Testis (tissue), 3 donors: ENCODE measurements around the gene PCP4L1. TPM values are rescaled to one million over a fixed set of nuclear protein-coding genes. Genes with fewer than 3 reads are reported as not detected.
"Not testable (repeated sequence)": the region's sequence is repeated elsewhere in the genome, so short reads cannot be mapped to it uniquely, and the experiment has no call there.

ENCODE experiments used
- DNase-seq: peaks from one replicate; pipeline ENCODE4 v3.0.0-alpha.2; 2019
- H3K27ac ChIP-seq, 2 donors: fragments of 200-600 bp; sonication (generic); one replicate each; pipeline ENCODE4 v1.5.1; 2019
- H3K27me3 ChIP-seq: fragments of 200-600 bp; sonication (generic); one replicate; pipeline ENCODE4 v1.5.1; 2019
- H3K36me3 ChIP-seq: fragments of 200-600 bp; sonication (generic); one replicate; pipeline ENCODE4 v1.5.1; 2017; ENCODE audit warnings: low read depth; ENCODE audit errors: missing control alignments
- H3K4me1 ChIP-seq: fragments of 200-600 bp; sonication (generic); one replicate; pipeline ENCODE4 v1.5.1; 2019
- H3K4me3 ChIP-seq, 2 donors: fragments of 200-600 bp; sonication (generic); one replicate each; pipeline ENCODE4 v1.5.1; 2017 to 2019
- H3K9me3 ChIP-seq: fragments of 200-600 bp; sonication (generic); one replicate; pipeline ENCODE4 v1.5.1; 2017
- CTCF ChIP-seq, 3 experiments: fragments of 450-650 bp in 2 of 3; fragments of 200-600 bp in 1 of 3; sonication (generic) in 1 of 3; IDR thresholded peaks; one replicate each; pipeline ENCODE4 v1.5.1; 2016 to 2019; ENCODE audit warnings: antibody characterized with exemption in 3 of 3, mild to moderate bottlenecking in 2 of 3, moderate library complexity in 1 of 3
- POLR2A ChIP-seq: fragments of 450-650 bp; IDR thresholded peaks from one replicate; pipeline ENCODE4 v1.6.1; 2017; ENCODE audit warnings: antibody characterized with exemption, mild to moderate bottlenecking, moderate library complexity
- WGBS, 2 donors: methylation state at CpG; one replicate each; pipeline ENCODE4 v1.1.5; 2018; 5-methylcytosine and 5-hydroxymethylcytosine counted together
- intact Hi-C: fragments of 100-400 bp; cut with DNase I; formaldehyde crosslinking; loops from one replicate; pipeline ENCODE4 v1.15.1; 2023; ENCODE audit warnings: low total_unique reads
- polyA plus RNA-seq: library from polyadenylated mRNA; stranded (reverse); fragments of 350-450 nt; fragmentation: Illumina TruSeq; extraction: RNeasy Lipid Tissue Mini Kit (QIAGEN cat#74804); gene quantifications from one replicate; pipeline ENCODE4 v1.2.3, GENCODE V29; 2014; ENCODE audit warnings: low read depth, low replicate concordance; ENCODE audit not compliant: insufficient read depth
- total RNA-seq, 2 donors: library from RNA; depleted of rRNA; stranded (reverse); fragments of >200 nt; gene quantifications; one replicate each; pipeline ENCODE4 v1.2.3, GENCODE V29; 2016

Gene PCP4L1
- total and polyA plus RNA-seq, 3 donors from 2014 or later = 0.79 to 4.3 (median 3.0) TPM

GRCh38 chr1:161220002-161220401, 38.5 kb upstream of the PCP4L1 start:
- DNase-seq = no peak
- Histone ChIP-seq H3K9me3 (no peaks in the 10 kb centered on the region), H3K4me1 (no peaks in the 10 kb centered on the region), H3K4me3 (no peak overlapping the region), H3K27me3 (no peaks in the 10 kb centered on the region), H3K36me3 (no peaks in the 10 kb centered on the region), H3K27ac (no peak overlapping the region)
- intact Hi-C loops = no loop called here
- TF ChIP-seq POLR2A = no peak
- no peak for TF ChIP-seq CTCF (IDR thresholded peaks at IDR 0.05)
- 84 to 91% methylated on average over 5 of the region's 5 CpGs for WGBS, 2 donors

- Histone ChIP-seq H3K27me3 (no peaks in the 10 kb centered on the region), H3K4me3 (no peak overlapping the region), H3K4me1 (peaks cover 13% of the 10 kb centered on the region), H3K36me3 (no peaks in the 10 kb centered on the region), H3K9me3 (no peaks in the 10 kb centered on the region), H3K27ac (no peak overlapping the region)
- WGBS, 2 donors = 75 to 84% methylated on average over 6 of the region's 6 CpGs
- intact Hi-C loops = no loop called here
- DNase-seq = no peak
- TF ChIP-seq POLR2A (no peak), CTCF (IDR thresholded peaks at IDR 0.05) (no peak)
Measured at GRCh38 chr1:161222175-161223019, 36.1 kb upstream of the PCP4L1 start.

DNA sequence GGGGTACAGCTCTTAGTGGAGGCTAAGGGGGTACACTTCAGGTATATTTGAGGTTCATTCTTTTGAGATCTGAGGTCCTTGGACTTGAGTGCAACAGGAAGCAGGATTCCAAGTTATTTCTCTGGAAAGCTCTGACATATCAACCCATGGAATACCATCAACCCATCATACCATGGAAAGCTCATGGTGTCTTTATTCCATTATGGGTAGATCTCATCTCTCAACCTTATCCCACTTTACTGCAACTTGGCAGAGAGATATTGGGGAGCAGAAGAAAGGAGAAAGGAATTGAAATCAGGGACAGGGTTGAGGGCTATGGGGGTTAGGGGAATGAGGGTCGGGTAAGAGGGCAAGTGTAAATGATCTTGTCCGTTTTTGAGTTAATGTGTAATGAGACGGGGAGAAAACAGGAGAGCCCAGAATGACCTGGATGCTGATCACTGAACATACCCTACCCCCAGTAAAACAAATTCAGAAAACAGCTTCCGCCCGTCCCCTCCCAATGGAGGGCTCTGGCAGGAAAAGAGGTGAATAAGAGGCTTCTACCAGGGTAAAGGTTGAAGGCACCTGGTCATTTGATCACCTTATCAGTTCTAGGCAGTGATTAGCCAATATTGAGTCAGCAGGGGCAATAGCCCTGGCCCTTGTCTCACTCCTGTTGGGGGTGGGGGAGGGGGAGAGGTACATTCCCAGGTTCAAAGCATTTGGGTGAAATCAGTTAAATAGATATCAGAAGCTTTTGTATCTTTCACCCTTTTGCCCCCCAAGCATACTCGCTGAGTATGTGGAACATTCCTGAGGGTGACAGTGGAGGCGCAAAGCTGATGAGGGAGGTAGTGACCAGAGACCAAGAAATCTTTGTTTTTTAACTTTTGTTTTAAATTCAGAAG, 34.5 kb upstream of the PCP4L1 start:
- Histone ChIP-seq H3K27me3 (no peaks in the 10 kb centered on the region), H3K36me3 (no peaks in the 10 kb centered on the region), H3K9me3 (no peaks in the 10 kb centered on the region), H3K4me3 (no peak overlapping the region), H3K4me1 (peaks cover 15% of the 10 kb centered on the region), H3K27ac (no peak overlapping the region)
- 88 to 96% methylated on average over 7 of the region's 7 CpGs for WGBS, 2 donors
- intact Hi-C loops = no loop called here
- no peak for TF ChIP-seq POLR2A
- no peak for DNase-seq

GRCh38 chr1:161224695-161225087, 33.9 kb upstream of the PCP4L1 start:
- H3K27ac ChIP-seq, H3K9me3 ChIP-seq, H3K4me3 ChIP-seq, H3K27me3 ChIP-seq, H3K36me3 ChIP-seq, intact Hi-C loops, DNase-seq: not testable (repeated sequence)
- H3K4me1 ChIP-seq = peaks cover 15% of the 10 kb centered on the region
- WGBS, 2 donors = 84 to 86% methylated on average over 13 of the region's 13 CpGs

DNA sequence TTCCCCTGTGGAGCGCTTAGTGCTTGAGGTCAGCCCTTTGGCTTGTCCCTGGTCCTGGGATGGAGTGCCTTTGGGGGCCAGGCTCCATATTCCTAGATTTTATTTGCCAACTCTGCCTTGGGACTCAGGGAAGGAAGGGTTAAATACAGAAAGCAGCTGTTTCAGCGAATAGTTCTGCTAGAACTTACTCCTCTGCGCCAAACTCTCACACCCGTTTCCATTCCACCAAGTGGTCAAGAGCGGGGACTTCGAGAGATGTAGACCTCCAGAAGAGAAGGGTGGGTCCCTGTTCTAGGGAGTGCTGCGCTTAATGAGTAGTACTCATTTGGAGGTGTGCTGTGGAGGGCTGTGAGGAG, 33.4 kb upstream of the PCP4L1 start:
- no peak overlapping the region for H3K4me3 ChIP-seq
- no peak overlapping the region for H3K27ac ChIP-seq
- H3K36me3 ChIP-seq = no peaks in the 10 kb centered on the region
- DNase-seq = no peak
- no peaks in the 10 kb centered on the region for H3K9me3 ChIP-seq
- 38 to 45% methylated on average over 7 of the region's 7 CpGs for WGBS, 2 donors
- H3K27me3 ChIP-seq = no peaks in the 10 kb centered on the region
- TF ChIP-seq POLR2A (no peak), CTCF (IDR thresholded peaks at IDR 0.05) (no peak)
- intact Hi-C loops = no loop called here
- peaks cover 15% of the 10 kb centered on the region for H3K4me1 ChIP-seq
